Measurements from ENCODE around the gene ZKSCAN5.
"Not testable (repeated sequence)": the region's sequence is repeated elsewhere in the genome, so short reads cannot be mapped to it uniquely, and the experiment has no call there.

The ZKSCAN5 gene

DNA sequence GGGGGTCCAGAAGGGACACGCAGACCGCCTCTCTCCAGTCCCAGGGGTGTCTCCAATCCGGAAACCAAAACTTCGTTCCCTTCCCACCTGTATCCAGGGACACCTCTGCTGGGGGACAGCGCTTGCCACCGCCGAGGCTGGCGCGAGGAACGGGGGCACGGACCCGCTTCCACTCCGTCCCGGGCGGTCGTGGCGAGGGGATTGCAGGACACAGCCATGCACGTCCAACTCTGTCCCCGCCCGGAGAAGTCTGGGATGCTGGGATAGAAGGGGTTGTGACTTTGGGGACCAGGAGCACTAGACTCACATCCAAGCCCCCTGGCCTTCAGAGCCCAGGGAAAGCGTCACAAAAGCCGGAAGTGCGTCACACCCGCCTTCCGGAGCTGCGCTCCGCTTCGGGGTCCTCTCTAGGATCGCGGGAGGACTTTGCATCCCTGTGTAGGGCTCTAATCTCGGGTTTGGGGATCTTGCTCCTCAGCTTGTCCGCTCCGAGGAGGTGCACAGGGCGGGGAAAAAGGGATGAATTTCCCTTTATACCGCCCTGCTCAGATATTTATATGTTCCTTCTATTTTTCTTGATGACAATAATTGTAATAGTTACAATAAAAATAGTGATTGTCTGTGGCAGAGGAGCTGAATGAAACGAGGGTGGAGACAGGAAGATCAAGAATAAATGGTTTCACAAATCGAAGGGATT is 47.5 kb downstream of the ZKSCAN5 start, which contains the start of gene FAM200A:
TSS of gene FAM200A (minus strand) at position 348 of the 697 bp plus-strand sequence. CDS start 3,707 bp downstream, outside the sequence.
- peak; percentile 11 to 94 (median 80) for DNase-seq

- DNase-seq, result no peak
Measured at GRCh38 chr7:99553039-99553438, 48.6 kb downstream of the ZKSCAN5 start.

- DNase-seq, result no peak
Measured at GRCh38 chr7:99554939-99555338, 50.5 kb downstream of the ZKSCAN5 start.

- no peak for DNase-seq
Measured at GRCh38 chr7:99557196-99557607, 52.7 kb downstream of the ZKSCAN5 start.

GRCh38 chr7:99557940-99558305 is 53.5 kb downstream of the ZKSCAN5 start:
- peak in 3 of 58 donors; percentile 60 to 76 (median 64) for DNase-seq

DNA sequence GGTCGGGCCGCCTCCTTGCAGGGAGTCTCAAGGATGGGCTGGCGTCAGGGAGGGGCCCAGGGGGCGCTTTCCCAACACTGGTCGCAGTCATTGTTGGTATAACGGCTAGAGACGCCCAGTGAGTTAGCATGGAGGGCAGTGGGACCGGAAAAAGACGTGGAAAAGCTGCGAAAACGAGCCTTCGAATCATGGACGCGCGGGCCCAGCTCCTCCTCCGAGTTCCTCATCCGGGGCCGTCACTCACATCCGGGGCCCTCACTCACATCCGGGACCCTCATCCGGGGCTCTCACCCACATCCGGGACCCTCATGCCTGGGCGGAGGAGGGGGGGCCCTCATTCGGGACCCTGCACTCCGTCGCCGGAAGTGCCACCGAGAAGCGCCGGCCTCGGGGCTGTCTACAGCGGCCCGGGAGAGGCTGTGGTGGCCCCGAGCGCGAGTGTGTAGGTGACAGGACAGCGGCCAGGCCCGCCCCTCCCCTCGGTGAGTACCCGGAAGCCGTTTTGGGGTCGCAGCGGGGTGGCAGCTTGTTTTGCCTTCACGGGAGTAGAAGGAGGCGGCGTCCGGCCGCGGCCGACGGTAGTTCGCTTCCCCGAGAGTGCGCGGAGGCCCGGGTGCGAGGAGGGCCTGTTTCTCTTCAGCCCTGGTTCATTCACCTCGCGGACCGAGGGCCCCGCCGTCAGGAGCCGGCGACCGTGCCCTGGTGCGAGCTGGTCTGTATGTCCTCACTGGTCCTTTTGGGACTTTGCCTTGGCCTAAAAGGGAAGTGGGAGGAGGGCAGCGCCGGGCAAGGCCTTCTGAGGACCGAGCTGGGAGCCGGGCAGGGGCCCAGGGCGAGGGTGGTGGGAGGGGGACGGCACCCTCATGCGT is 54.1 kb downstream of the ZKSCAN5 start, which contains the start of gene ZNF655:
TSS of gene ZNF655 (plus strand) at position 337 of the 869 bp plus-strand sequence. CDS start 1,918 bp downstream, outside the sequence.
- peak; percentile 25 to 96 (median 87) for DNase-seq

GRCh38 chr7:99559175-99559915 is 54.9 kb downstream of the ZKSCAN5 start:
- no peak for DNase-seq

GRCh38 chr7:99560834-99561736 is 56.6 kb downstream of the ZKSCAN5 start:
- DNase-seq, result no peak

DNA sequence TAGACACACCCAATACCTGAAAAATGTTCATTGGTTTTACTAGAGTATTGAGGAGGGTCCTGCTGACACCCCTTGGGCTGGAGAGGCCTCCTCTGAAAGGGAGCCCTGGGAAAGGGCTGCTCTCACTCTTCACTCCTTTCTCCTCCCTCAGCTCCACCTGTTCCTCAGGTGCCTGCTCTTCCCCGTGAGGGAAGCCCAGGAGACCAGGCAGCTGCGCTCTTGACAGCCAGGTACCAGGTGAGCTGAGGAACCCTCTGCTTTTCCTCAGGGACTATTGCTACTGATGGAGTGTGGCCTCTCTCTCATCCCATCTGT is 57.2 kb downstream of the ZKSCAN5 start:
- DNase-seq, result no peak

GRCh38 chr7:99562114-99562784 is 57.8 kb downstream of the ZKSCAN5 start:
- no peak for DNase-seq

DNA sequence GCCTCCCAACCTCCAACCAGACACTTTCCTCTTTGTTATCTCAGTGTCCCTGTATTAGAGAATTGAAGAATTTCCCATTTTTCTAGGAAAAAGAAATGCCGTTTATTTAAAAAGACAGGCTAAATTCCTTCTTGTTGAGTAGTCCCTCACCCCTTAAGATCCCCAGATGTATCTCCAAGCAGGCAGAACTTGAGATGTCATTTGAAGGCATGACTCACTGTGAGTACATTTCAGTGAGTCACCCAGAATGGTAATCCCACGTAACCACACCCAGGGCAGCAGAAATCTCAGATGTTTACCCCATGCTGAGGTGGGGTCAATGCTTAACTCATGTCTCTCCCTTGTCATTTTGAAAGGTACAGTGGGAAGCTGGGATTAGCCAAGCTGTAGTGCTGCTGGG is 58.4 kb downstream of the ZKSCAN5 start:
- peak in 2 of 58 donors; percentile 6 to 9 for DNase-seq

- peak in 9 of 58 donors; percentile 2 to 51 (median 10) for DNase-seq
Measured at GRCh38 chr7:99563650-99564049, 59.2 kb downstream of the ZKSCAN5 start.

DNA sequence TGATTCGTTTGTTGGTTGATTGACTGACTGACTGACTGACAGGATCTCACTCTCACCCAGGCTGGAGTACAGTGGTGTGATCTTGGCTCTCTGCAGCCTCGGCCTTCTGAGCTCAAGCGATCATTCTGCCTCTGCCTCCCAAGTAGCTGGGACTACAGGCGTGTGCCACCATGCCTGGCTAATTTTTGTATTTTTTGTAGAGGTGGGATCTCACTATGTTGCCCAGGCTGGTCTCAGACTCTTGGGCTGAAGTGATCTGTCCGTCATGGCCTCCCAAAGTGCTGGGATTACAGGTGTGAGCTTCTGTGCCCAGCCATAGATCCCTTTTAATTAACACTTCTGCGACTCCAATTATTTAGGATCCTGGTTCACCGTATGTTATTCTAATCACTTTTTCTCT is 64.3 kb downstream of the ZKSCAN5 start:
- not testable (repeated sequence) for DNase-seq

- DNase-seq, result no peak
Measured at GRCh38 chr7:99571768-99572167, 67.3 kb downstream of the ZKSCAN5 start.

DNA sequence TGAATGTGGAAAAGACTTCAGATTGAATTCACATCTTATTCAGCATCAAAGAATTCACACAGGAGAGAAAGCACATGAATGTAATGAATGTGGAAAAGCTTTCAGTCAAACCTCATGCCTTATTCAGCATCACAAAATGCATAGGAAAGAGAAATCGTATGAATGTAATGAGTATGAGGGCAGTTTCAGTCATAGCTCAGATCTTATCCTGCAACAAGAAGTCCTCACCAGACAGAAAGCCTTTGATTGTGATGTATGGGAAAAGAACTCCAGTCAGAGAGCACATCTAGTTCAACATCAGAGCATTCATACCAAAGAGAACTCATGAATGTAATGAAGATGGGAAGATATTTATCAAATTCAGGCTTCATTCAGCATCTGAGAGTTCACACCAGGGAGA is 68.8 kb downstream of the ZKSCAN5 start:
- DNase-seq, result no peak

DNA sequence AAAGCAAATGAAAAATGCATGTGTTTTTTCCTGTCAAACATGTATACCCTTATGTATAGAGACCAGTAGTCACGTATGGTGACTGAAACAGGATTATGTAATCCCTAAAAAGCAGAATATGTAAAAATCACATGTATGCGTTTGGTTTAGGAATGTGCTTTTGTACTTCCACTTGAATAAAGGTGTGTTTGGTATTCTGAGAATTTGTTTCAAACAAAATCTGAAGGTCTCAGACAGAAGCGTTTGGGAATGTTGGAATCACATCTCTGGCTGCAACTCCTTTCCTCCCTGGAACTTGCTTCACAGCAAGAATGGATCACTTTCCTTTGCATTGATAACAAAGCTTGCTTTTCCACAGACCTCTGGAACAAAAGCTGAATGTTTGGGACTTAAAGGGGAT is 71.8 kb downstream of the ZKSCAN5 start:
- no peak for DNase-seq

DNA sequence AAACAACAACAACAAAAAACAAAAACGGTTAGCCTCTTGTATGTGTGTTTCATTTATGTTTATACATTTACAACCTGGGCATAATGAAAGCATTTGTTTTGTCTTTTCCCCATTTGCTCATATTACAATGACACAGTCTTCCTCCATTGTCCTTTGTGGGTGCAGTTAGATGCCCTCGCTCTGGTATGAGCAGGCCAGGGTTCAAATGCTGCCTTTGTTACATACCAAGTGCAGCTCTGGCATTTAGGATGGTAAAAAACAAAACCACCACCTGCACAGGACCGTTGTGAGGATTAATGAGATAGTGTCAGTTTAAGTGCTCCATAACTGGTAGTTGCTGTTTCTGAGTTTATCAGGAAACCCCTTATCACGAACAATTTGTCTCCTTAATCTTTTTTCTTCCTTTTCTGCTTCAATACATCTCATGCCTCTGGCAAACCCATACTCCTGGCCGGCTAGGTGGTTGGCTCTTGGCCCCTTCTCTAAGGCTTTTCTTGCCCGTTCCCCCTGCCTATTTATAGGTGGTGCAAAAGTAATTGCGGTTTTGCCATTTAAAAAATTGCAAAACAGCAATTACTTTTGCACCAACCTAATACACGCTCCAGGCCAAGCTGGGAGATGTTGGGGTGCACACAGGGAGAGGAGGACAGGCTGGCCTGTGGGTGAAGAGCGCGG is 75.0 kb downstream of the ZKSCAN5 start:
- DNase-seq, result peak in 2 of 58 donors; percentile 16 to 21

DNA sequence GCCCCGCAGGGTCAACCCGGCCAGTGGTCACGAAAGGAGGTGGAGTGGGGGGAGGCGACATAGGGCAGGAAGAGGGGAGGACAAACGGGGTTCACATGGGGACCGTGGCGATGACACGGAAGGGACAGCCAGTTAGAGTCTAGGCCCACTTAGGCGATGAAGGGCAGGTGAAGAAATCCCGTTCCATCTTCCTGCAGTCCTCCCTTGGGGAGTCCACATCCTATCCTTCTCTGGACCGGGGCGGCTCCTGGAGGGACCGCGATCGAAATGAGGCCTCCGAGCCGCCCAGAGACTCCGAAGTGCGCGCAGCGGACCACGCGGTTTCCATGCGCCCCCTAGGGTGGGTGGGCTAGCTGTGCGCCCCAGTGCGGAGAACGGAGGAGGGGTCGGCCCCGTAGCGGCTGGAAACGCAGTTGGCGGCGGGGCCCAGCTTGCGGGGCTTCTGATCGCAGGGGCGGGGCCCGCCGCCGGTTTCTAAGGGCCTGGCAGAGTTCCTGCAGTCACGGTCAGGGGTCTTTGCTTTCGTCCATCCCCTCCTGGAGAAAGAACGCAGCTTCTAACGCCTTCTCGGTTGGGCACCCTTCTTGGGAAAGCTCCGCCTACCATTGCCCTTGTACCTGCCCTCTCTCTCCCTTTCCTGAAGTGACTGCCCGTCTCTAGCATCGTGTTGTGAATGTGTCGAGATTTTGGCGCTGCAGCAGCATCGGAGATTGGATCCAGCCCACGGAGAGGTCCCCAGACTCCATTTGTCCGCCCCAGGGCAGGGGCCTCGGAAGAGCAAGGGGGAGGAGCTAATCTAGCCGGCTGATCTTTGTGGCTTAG is 75.7 kb downstream of the ZKSCAN5 start:
- DNase-seq, result peak in 42 of 58 donors; percentile 6 to 67 (median 42)
